Upper lobe of left lung (tissue), 4 donors: ENCODE results near the gene GRXCR2.

Experiments used
- CTCF ChIP-seq, 6 experiments: fragments of 450-650 bp in 4 of 6; fragments of 200-600 bp in 2 of 6; sonication (generic) in 2 of 6; IDR thresholded peaks; one replicate each; pipeline ENCODE4 v1.5.1; 2016 to 2019; ENCODE audit warnings: antibody characterized with exemption in 6 of 6
- EP300 ChIP-seq, 4 donors: sonication (generic); formaldehyde crosslinking; IDR thresholded peaks; one replicate each; pipeline ENCODE4 v1.5.1; 2017; ENCODE audit warnings: antibody characterized with exemption in 4 of 4, control low read depth in 2 of 4
- POLR2A ChIP-seq, 4 donors: fragments of 450-650 bp; IDR thresholded peaks; one replicate each; pipeline ENCODE4 v1.5.1; 2016 to 2017; ENCODE audit warnings: antibody characterized with exemption in 4 of 4, mild to moderate bottlenecking in 2 of 4
- POLR2AphosphoS5 ChIP-seq, 2 donors: sonication (generic); formaldehyde crosslinking; IDR thresholded peaks; one replicate each; pipeline ENCODE4 v1.5.1; 2017; ENCODE audit warnings: antibody characterized with exemption in 2 of 2

- no peak for TF ChIP-seq CTCF (IDR thresholded peaks at IDR 0.05)
- TF ChIP-seq EP300 (IDR thresholded peaks at IDR 0.05) = no peak
- no peak for TF ChIP-seq POLR2AphosphoS5 (IDR thresholded peaks at IDR 0.05)
- no peak for TF ChIP-seq POLR2A (IDR thresholded peaks at IDR 0.05)
Measured at GRCh38 chr5:145872914-145873313, at the start of gene GRXCR2.
